K562 (cell line): ENCODE measurements around the gene VGF. TPM values are rescaled to one million over a fixed set of nuclear protein-coding genes. Genes with fewer than 3 reads are reported as not detected.

Source experiments
- CREB5 ChIP-seq: fragments of 250-450 bp; sonication (Bioruptor Pico); IDR thresholded peaks from 2 replicates; pipeline ENCODE4 v1.5.0; 2020; ENCODE audit warnings: mild to moderate bottlenecking
- CREM ChIP-seq: IDR thresholded peaks from 2 replicates; pipeline ENCODE4 v1.6.1; 2014; ENCODE audit warnings: antibody characterized with exemption, low read depth
- CXXC5 ChIP-seq: fragments of 250-450 bp; sonication (Bioruptor Pico); IDR thresholded peaks from 2 replicates; pipeline ENCODE4 v1.8.0; 2022; ENCODE audit warnings: inconsistent platforms, mild to moderate bottlenecking, moderate library complexity
- EP400 ChIP-seq: fragments of 450-650 bp; IDR thresholded peaks from 2 replicates; pipeline ENCODE4 v1.6.1; 2017; ENCODE audit warnings: antibody characterized with exemption, mild to moderate bottlenecking, moderate library complexity
- FOXJ2 ChIP-seq: fragments of 200-800 bp; sonication (Bioruptor generic); IDR thresholded peaks from 2 replicates; pipeline ENCODE4 v1.6.1; 2016; ENCODE audit warnings: missing genetic modification characterization, missing compliant biosample characterization
- HLTF ChIP-seq: fragments of 450-650 bp; IDR thresholded peaks from 2 replicates; pipeline ENCODE4 v1.6.1; 2016
- KDM5B ChIP-seq: fragments of 200-600 bp; sonication (generic); IDR thresholded peaks from 2 replicates; pipeline ENCODE4 v1.6.1; 2012; ENCODE audit warnings: low read depth, mild to moderate bottlenecking, moderate library complexity, low read length, control low read depth, inconsistent platforms; ENCODE audit not compliant: insufficient replicate concordance
- L3MBTL2 ChIP-seq: fragments of 450-650 bp; IDR thresholded peaks from 2 replicates; pipeline ENCODE4 v1.6.1; 2016; ENCODE audit warnings: mild to moderate bottlenecking, moderate library complexity
- MBD1 ChIP-seq: fragments of 250-450 bp; sonication (Bioruptor Pico); IDR thresholded peaks from 2 replicates; pipeline ENCODE4 v1.8.0; 2022; ENCODE audit warnings: inconsistent platforms
- MIER1 ChIP-seq: fragments of 450-650 bp; IDR thresholded peaks from 2 replicates; pipeline ENCODE4 v1.6.1; 2016; ENCODE audit warnings: antibody characterized with exemption, mild to moderate bottlenecking, low read depth
- NFE2L1 ChIP-seq: fragments of 450-650 bp; IDR thresholded peaks from 2 replicates; pipeline ENCODE4 v1.6.1; 2016; ENCODE audit warnings: missing genetic modification characterization, low read depth, mild to moderate bottlenecking, missing compliant biosample characterization, moderate library complexity, borderline replicate concordance
- PHF8 ChIP-seq: fragments of 200-600 bp; sonication (generic); IDR thresholded peaks from 2 replicates; pipeline ENCODE4 v1.6.1; 2012; ENCODE audit warnings: mixed run types, mild to moderate bottlenecking, inconsistent platforms, low read length, moderate library complexity, borderline replicate concordance
- POLR2A ChIP-seq: fragments of 450-650 bp; conservative IDR thresholded peaks from 2 replicates; pipeline ENCODE4 v1.6.1; 2016
- TFAP4 ChIP-seq: sonication (generic); formaldehyde crosslinking; IDR thresholded peaks from 2 replicates; pipeline ENCODE4 v1.8.0; 2022; ENCODE audit warnings: missing genetic modification reagents, mild to moderate bottlenecking, moderate library complexity, borderline replicate concordance
- VEZF1 ChIP-seq: fragments of 200-800 bp; sonication (Bioruptor generic); IDR thresholded peaks from 2 replicates; pipeline ENCODE4 v1.6.1; 2017; ENCODE audit warnings: missing genetic modification characterization, missing compliant biosample characterization
- XRCC4 ChIP-seq: IDR thresholded peaks from one replicate; pipeline ENCODE4 v1.6.1; 2011; ENCODE audit not compliant: insufficient read depth, insufficient read length; ENCODE audit errors: extremely low read depth
- ZNF785 ChIP-seq: fragments of 250-450 bp; sonication (Bioruptor Pico); IDR thresholded peaks from 2 replicates; pipeline ENCODE4 v1.4.0; 2020; ENCODE audit warnings: mild to moderate bottlenecking
- polyA plus RNA-seq, 8 experiments: library from polyadenylated mRNA; depleted of rRNA in 4 of 8; stranded (reverse) in 5 of 8; unstranded in 3 of 8; fragments of >200 nt; fragmentation: Nextera tagmentation in 2 of 8; fragmentation: Illumina TruSeq in 1 of 8; extraction: Ambion mirVana in 2 of 8; extraction: Trizol in 1 of 8; gene quantifications; 2 replicates each; pipeline versions ENCODE4 v1.2.1 to v1.2.3, GENCODE V29; 2011 to 2014; ENCODE audit warnings: inconsistent platforms in 1 of 8, missing spikeins in 1 of 8
- total RNA-seq, 7 experiments: library from RNA; depleted of rRNA in 6 of 7; stranded (reverse); fragments of >200 nt in 6 of 7; fragmentation: Illumina TruSeq in 2 of 7; extraction: Trizol in 2 of 7; gene quantifications; 2 replicates each; pipeline versions ENCODE4 v1.2.1 to v1.2.3, GENCODE V29; 2011 to 2021; ENCODE audit warnings: low replicate concordance in 1 of 7
- TF ChIP-seq, protein P1 (sequence below), 2 experiments: IDR thresholded peaks; 2 replicates each; pipeline ENCODE4 v1.6.1; 2011; ENCODE audit warnings: borderline replicate concordance in 1 of 2, control low read depth in 1 of 2, low read depth in 1 of 2, low read length in 1 of 2, mild to moderate bottlenecking in 1 of 2, mixed read lengths in 1 of 2, moderate library complexity in 1 of 2; ENCODE audit not compliant: insufficient read depth in 1 of 2, insufficient read length in 1 of 2, poor library complexity in 1 of 2, severe bottlenecking in 1 of 2; ENCODE audit errors: extremely low read depth in 1 of 2
- TF ChIP-seq, protein P2 (sequence below): sonication (generic); formaldehyde crosslinking; IDR thresholded peaks from 2 replicates; pipeline ENCODE4 v1.8.1; 2023; ENCODE audit warnings: mild to moderate bottlenecking, missing genetic modification reagents, moderate library complexity

VGF gene
- total and polyA plus RNA-seq, 9 of the 15 experiments (the other 6 are each of a cell fraction or from before 2014, with no cell fraction given): 0.03 to 5.7 (median 0.34) TPM

DNA sequence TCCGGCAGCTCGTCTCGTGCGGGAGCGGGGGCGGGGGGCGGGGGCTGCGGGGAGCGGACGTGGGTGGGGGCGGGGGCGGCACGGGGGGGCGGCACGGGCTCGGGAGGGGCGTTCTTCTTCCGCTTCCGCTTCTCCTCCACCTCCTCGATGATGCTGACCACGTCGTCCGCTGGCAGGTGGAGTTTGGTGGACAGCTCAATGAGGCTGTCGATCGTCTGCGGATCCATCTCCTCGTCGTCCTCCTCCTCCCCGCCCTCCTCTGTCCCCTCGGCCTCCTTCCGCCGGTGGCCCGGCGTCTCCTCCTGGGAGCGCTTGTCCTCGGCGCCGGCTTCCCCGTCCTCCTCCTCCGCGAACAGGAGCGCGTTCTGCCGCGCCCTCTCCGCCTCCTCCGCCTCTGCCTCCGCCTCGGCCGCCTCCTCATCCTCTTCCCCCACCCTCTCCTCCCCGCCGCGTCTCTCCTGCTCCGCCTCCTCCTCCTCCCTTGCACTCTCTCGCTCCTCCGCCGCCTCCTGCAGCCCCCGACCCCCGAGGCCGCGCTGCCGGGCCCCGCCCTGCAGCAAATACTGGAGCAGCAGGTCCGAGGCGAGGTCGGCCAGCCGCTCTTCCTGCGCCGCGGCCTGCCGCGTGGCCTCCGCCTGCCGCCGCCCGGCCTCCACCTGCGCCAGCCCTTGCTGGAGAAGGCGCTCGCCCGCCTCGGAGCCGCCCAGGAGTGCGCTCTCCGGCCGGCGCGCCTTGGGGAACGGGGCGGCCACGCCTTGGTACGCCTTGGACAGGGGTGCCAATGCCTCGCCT lies 1.9 kb downstream of the VGF start (continued):
- TF ChIP-seq TFAP4 (CRISPR knock-in tag) (0 out of 2 replicates have a peak, but pooled peaks have one; percentile 53), CREB5 (CRISPR knock-in tag) (no peak), FOXJ2 (tag) (no peak), HLTF (no peak), KDM5B (peak; percentile 17), POLR2A (peak; percentile 64), CREM (peak; percentile 62), ZNF785 (CRISPR knock-in tag) (no peak), MIER1 (peak; percentile 65; the same call in 1 of the 2 replicates), CXXC5 (CRISPR knock-in tag) (0 out of 2 replicates have a peak, but pooled peaks have one; percentile 40), L3MBTL2 (peak; percentile 11; the same call in 1 of the 2 replicates), MBD1 (CRISPR knock-in tag) (no peak), PHF8 (peak; percentile 29; the same call in 1 of the 2 replicates), VEZF1 (peak; percentile 79), NFE2L1 (tag) (no peak), EP400 (peak; percentile 30; the same call in 1 of the 2 replicates), XRCC4 (no peak)
- TF ChIP-seq, protein P1, sequence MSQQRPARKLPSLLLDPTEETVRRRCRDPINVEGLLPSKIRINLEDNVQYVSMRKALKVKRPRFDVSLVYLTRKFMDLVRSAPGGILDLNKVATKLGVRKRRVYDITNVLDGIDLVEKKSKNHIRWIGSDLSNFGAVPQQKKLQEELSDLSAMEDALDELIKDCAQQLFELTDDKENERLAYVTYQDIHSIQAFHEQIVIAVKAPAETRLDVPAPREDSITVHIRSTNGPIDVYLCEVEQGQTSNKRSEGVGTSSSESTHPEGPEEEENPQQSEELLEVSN (IDR thresholded peaks at IDR 0.05; ENCODE audit: borderline replicate concordance in 1 of 2, extremely low read depth in 1 of 2, insufficient read depth in 1 of 2, insufficient read length in 1 of 2, low read depth in 1 of 2, low read length in 1 of 2, poor library complexity in 1 of 2, severe bottlenecking in 1 of 2): peak in 1 of 2 experiments; percentile 87
- TF ChIP-seq, protein P2, sequence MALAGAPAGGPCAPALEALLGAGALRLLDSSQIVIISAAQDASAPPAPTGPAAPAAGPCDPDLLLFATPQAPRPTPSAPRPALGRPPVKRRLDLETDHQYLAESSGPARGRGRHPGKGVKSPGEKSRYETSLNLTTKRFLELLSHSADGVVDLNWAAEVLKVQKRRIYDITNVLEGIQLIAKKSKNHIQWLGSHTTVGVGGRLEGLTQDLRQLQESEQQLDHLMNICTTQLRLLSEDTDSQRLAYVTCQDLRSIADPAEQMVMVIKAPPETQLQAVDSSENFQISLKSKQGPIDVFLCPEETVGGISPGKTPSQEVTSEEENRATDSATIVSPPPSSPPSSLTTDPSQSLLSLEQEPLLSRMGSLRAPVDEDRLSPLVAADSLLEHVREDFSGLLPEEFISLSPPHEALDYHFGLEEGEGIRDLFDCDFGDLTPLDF: no peak
